A204.1 (cell line): ENCODE measurements around the gene ABR.
"Not testable (repeated sequence)": the region's sequence is repeated elsewhere in the genome, so short reads cannot be mapped to it uniquely, and the experiment has no call there.

ENCODE experiments used
- FAIRE-seq: peaks from 2 replicates; lab custom pipeline; 2012; peaks lifted over from hg19 to GRCh38; lab: Jason Lieb, UNC

The ABR gene

DNA sequence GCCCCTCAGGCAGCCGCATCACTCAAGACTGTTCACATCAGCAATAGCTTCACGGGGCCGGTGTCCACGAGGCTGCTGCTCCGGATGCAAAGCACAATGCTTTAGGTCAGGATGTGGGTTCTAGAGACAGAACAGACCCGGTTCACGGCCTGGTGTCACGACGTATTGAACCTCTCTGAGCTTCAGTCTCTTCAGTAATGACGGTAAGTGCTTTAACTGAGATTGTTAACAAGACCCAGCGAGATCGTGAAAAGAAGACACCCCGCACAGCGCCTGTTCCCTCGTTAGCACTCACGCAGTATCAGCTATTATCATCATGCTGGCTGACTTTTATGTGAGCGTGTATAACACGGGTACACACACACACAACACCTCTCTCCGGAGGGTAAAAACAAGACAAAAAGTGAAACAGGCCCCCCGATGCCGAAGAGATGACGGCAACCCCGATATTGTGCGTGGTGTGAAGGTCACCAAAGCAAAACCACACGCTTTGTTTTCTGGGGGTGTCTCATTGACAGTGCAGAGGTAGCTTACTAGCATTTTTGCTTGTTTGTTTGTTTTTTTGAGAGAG is 21.4 kb upstream of the ABR start:
- no peak for FAIRE-seq

DNA sequence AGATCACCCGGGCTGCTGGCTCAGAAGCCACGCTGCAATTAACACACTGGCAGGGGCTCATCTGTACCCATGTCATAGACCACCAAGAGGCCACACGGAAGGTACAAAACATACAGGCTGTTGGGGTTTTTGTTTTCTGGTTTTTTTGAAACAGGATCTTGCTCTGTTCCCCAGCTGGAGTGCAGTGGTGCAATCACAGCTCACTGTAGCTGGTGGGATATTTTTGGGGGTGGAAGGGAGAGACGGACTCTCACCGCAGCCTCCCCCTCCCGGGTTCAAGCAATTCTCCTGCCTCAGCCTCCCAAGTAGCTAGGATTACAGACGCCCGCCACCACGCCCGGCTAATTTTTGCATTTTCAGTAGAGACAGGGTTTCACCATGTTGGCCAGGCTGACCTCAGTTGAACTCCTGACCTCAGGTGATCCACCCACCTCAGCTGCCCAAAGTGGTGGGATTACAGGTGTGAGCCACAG is 19.5 kb upstream of the ABR start:
- not testable (repeated sequence) for FAIRE-seq

DNA sequence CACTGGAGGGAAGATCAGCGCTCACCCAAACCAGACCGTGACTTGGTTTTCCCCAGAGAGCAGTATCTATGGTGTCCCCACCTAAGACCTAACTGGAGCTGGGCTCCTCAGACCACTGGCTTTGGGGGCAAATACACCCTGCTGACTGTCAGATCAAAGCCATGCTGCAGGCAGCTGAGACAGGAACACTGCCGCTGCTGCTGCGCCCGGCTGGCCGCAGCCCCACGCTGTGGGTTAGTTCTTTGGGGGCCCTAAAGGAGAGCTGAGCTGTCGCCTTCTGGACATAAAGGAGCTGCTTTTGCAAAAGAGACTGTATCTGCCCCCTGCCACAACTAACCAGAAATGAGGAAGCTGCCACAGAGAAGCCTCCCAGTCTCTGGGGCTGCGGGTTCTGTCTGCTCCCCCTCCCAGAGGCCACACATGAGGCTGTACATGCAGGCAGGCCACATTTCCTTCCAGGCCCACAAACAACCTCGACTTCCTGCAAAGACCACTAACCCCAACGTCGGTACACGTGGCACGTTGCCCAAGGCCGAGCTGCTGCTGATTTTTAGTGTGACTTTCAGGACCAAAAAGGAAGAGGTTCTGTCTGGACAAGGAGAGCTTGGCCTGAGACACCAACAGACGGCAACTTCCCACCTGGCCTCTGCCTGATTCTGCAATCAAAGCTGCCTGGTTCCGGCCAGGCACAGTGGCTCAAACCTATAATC is 18.2 kb upstream of the ABR start:
- FAIRE-seq: no peak

GRCh38 chr17:1197379-1197778 is 17.6 kb upstream of the ABR start:
- no peak for FAIRE-seq

DNA sequence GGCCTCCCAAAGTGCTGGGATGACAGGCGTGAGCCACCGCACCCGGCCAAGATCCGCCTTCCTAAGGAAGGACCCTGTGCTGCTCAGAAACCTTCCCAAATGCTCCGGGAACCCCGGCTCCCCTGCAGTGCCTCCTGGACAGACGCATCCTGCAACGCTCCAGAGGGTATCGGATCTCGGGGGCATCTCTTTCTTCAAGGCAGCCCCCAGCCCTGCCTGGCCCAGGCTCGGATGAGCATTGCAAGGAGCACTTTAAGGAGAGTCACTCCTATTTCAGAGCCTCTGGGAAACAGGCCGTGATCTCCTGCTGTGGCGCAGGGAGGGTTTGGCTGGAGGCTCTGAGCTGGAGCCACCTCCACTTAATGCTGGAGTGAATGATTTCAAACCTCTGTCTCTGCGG is 17.2 kb upstream of the ABR start:
- FAIRE-seq: no peak

DNA sequence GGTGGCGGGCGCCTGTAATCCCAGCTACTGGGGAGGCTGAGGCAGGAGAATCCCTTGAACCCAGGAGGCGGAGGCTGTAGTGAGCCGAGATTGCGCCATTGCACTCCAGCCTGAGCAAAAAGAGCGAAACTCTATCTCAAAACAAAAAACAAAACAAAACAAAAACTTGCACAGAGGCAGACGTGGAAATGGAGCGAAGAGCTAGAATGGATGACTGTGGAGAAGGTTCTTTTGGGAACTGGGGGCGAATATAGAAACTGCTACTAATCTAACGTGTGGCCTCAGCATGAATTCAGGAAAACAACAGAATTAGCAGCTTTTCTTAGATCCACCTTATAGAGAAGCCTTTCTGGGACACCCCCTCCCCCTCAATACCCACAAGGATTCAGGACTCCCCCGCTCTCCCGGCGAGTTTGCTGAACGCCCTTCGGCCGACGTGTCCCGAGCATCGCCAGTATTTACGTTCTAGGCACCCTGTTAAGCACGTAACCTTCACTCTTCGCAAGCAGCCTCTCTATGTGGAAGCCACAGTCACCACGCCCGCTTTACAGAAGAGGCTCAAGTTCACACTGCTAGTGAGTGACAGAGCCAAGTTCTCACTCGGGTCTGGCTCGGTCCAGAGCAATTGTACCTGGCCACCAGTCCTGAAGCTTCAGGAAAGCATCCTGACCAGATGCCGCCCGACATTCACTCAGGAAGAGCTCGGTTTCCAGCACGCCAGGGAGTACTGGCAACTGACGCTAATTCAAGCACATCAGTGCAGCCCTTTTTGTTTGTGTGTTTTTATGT is 13.3 kb upstream of the ABR start:
- no peak for FAIRE-seq

DNA sequence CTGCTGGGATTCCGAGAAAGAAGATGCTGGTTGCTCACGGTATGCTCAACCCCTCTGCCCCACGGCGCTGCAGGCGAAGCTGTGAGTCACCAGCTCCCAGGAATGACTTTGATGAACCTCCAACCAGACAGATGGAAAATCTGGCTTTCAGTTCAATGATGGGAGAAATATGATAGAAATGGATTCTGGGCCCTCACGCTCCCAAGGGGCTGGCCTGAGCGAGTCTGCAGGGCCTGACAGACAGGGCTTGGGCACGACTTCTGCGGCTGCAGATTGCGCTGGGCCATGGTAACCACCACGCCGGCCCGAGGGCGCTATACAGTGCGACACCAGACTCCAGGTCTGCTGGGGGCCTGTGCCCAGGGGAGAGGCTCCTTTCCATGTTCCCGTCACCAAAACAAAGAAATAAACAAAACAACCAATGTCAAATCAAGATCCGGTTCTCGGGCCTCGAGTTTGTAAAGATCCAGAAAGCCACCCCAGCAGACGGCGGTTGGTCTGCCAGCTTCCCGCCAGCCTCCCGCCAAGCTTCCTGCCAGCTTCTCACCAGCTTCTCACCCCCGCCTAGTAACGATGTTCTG is 11.1 kb upstream of the ABR start:
- FAIRE-seq: no peak

GRCh38 chr17:1188812-1189504 is 9.2 kb upstream of the ABR start:
- FAIRE-seq: no peak

GRCh38 chr17:1186923-1187771 is 7.4 kb upstream of the ABR start:
- peak; percentile 87 for FAIRE-seq

- FAIRE-seq: no peak
Observed at GRCh38 chr17:1186214-1186820, 6.5 kb upstream of the ABR start.

- FAIRE-seq: no peak
Observed at GRCh38 chr17:1183171-1183873, 3.5 kb upstream of the ABR start.

GRCh38 chr17:1182811-1183170 is 3.0 kb upstream of the ABR start:
- FAIRE-seq: no peak

DNA sequence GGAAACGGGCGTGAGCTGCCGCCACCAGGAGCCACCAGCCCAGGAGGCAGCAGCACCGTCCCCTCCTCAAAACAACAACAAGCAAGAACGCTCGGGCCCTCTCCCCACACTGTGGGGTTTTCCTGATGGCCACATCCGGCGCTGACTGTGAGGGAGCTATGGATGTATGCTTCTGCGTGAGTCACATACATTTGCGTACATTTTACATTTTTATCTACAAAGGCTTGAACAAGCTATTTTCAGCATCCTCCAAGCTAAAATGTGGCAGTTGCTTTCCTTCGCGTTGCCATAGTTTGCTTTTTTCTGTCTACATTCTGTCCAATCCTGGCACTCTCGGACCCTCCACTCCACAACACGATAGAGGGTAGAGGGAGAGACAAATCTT is 2.0 kb upstream of the ABR start:
- no peak for FAIRE-seq

DNA sequence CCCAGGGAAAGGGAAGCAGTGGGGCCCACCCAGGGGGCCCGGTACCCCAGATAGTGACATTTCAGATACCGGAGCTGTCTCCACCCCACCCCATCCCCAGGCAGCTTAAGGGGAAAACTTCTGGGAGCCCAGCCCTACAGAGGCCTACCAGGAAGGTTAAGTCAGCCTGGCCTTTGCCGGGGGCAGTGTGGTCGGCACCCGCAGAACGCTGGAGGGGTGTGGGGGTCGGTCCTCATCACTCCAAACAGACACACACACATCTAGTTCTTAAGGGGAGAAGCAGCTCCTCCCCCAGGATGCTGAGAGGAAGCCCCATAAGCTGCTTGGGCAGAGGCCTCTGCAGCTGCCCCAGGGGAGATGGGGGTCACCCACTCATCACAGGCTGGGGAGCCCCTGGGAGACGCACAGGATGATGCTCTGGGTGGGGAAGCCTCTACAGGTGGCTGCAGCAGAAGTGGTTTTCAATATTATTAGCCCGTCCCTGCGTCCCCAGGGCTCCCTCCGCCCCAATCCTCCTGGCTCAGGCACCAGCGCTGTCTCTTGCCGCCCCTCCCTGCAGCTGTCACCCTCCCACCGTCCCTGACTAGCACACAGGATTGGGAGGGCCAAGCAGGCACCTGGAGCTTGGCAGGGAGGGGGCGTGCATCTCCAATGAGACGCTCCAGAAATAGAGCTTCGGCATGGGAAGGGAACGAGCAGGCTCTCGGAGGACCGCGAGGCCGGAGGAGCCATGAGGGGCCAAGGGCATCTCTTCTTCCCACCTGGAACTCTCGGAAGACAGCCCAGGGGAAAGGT is 1.4 kb upstream of the ABR start:
- FAIRE-seq: no peak

DNA sequence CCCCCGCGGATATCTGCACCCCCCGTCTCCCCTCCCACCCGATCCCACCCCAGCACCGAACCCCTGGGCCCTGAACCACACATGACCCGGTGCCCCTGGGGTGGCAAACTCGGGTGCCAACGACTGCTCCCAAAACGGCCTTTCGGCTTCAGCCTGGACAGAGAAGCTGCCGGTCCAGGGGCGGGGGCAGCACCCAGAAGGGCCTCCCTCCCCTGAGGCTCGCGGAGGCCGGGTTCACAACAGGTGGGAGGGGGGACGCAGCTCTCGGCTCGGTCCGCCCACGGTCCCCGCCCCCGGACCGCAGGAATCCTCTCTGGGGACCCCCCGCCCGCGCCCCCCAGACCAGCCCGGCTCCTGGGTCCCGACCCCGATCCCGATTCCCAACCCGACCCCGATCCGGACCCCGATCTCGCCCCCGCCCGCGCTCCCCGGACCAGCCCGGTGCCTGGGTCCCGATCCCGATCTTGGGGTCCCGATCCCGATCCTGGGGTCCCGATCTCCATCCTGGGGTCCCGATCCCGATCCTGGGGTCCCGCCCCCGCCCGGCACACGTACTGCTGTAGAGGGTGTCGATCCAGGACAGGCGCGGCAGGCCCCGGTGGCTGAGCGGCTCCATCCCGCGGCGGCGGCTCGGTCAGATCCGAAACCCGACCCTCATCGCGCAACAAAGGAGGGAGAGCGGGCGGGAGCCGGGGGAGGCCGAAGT is 516 bp downstream of the ABR start:
- FAIRE-seq: no peak

- no peak for FAIRE-seq
Observed at GRCh38 chr17:1177016-1177700, 2.6 kb downstream of the ABR start.

- FAIRE-seq: no peak
Observed at GRCh38 chr17:1174263-1174880, 5.4 kb downstream of the ABR start.
